HG03521 (cell line): ENCODE data around the gene CLBA1.

Experiments used
- ATAC-seq: cut with Tn5 transposase; IDR thresholded peaks from one replicate; pipeline ENCODE4 v1.9.1; 2021; ENCODE audit warnings: mild to moderate bottlenecking, moderate library complexity; ENCODE audit not compliant: unreplicated experiment

The CLBA1 gene

DNA sequence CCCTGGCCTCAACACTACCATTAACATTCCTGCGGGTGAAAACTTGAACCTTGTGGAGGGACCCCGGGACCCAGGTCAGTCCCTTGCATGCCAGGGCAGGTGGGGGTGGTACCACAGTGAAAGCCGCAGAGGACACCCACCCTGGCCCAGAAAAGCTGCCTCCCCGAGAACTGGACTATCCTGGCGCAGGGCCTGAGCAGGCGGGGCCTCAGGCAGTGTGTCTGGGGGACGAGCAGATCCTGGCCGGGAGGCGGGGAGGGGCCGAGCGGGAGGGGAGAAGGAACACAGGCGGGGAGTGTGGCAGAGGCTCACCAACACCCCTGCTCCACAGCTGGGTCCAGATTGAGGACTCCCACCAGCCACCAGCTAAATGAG, 17.4 kb upstream of the CLBA1 start:
- no peak for ATAC-seq

GRCh38 chr14:104968541-104969401, 16.8 kb upstream of the CLBA1 start:
- no peak for ATAC-seq

DNA sequence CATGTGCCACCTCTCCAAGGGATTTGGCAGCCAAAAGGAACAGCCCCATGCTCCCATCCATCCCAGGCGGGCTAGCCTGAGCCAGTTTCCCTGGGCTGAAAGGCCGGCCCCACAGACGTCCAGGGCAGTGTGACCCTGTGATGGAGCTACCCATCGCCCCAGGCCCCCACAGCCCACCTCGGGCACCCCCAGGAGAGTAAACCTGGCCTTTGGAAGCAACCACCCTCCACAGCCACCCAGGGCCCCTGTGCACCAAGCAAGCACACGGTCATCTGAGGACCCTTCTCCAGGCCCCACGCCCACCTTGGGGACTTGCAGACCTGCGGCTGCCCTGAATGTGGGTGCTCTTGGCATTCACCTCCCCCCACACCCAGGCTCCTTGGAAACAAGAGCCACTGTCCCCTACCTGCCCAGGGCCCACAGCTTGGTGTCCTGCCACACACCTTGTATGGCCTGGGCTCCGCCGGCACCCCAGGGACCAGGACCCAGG, 15.8 kb upstream of the CLBA1 start:
- ATAC-seq: no peak

DNA sequence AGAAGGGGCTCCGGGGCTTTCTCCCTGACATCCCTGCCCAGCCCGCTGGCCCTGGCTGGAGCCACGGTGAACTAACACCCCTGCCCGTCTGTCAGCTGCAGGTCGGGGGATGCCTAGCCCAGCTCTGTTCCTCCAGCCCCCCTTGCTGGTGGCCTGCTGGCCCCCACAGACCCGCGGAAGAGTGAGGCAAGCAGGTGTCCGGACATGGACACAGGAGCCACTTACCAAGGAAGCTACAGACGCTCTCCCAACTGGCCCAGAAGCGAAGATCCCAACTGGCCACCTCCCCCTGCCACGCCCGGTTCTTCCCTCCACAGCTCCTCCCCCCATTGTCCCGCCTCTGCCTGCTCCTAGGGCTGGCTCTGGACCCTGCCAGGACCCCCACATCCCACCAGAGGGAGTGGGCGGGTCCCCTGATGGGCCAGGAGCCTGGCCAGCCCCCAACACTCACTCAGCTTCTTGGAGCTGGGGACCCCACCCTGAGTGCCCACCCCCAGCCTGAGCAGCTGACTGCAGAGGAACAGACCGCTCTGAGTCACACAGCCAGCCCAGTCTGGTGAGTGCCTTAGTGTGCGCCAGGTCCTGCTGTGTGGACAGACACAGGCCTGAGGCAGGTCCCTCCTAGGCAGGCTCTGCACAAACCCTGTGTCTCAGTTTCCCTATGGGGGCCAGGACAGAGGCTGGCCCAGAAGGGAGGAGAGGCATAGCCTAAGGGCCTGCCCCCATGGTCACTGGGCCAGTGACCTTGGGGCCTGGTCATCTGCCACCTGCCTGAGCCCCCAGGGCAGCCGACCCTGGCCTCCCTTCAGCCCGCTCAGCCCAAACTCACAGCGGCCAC, 15.1 kb upstream of the CLBA1 start:
- ATAC-seq: no peak

DNA sequence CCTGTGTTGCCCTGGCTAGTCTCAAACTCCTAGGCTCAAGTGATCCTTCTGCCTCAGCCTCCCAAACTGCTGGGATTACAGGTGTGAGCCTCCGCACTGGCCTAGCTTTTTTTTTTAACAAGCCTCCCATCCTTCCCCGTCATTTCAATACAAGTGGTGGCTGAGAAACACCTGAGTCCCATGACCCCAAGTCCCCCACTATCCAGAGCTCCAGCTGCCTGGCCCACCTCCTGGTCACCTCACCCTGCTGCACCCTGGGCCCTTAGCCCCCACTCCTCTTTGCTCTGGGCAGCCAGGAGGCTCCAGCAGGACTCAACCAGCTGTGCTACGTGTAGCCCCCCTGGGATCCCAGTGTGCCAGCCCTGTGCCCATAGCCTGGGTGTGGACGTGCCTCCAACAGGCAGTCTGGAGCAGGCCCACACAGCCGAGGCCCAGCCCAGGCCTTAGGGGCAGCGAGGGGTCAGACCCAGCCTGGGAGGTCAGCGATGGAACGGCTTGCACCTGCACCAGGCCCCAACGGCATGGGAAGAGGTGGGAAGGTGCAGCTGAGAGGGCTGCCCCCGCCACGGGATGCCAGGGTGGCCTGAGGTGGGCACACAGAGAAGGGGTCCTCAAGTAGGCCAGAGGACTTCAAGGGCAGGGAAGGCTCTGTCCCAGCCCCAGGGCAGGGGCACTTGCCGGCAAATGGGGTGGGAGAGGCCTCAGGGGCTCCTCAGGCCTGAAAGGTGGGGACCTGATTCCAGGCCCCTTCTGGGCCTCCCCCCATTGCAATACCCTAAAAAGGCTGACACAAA, 13.9 kb upstream of the CLBA1 start:
- no peak for ATAC-seq

- no peak for ATAC-seq
These were observed 13.1 kb upstream of the CLBA1 start for GRCh38 chr14:104972301-104973134.

DNA sequence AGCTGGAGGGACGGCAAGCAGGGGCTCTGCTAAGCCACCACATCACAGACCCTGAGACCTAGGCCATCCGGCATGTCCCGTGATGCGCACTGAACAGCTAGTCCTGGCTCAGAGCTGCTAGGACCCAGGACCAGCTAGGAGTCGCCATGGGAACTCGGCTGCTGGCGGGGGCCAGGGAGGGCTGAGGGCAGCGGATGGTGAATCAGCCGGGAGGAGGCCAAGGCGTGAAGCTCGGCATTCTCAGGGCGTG, 12.5 kb upstream of the CLBA1 start:
- ATAC-seq: no peak

DNA sequence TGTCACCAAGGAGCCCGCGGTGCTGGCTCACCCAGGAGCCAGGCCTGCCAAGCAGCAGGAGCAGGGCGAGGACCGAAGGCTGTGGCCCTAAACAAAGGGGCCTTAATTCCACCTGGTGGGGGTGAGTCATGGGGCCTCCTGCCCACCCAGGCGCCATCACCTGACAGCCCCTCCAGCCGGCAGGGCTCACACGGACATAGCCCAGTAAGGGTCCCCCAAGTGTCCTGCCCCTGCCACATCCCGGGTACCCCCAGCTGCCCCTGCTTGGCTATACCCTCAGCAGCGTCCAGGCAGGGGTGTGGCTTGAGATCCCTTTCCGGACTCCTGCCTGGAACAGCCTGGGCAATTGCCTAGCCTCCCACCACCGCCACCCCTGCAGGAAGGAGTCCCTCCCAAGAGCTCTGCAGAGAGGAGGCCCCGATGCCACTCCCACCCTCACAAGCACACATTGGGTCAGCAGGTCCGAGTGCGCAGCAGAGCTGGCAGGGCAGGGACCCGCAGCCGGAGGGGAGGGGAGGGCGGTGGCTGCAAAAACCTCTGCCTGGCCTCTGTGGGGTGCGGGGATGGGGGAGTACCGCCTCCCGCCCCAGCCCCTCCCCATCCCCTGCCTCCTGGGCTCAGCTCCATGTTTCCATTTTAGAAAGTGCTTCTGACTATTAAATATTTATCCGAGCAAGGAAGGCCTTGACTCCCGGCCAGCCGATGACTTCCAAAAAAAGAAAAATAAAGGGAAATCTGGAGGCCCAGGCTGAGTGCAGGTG, 12.0 kb upstream of the CLBA1 start:
- no peak for ATAC-seq

DNA sequence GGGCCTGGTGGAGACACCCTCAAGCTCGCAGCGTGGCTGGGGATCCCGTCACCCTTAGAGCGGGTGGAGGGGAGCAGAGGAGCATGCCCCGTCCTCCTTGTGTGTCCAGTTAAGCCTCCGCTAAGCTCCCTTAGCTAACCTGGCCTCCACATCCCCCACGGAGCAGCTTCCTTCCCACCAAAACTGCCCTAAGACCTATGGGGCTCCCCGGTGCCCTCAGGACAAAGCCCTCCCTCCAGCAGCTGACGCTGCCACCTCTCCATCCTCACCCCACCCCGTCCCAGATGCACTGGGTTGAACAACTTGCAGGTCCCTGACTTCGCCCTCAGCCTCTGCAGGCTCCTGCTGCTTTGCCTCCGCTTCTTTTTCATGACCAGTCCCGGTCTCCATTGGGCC, 11.4 kb upstream of the CLBA1 start:
- no peak for ATAC-seq

GRCh38 chr14:104974665-104975390, 10.8 kb upstream of the CLBA1 start:
- no peak for ATAC-seq

DNA sequence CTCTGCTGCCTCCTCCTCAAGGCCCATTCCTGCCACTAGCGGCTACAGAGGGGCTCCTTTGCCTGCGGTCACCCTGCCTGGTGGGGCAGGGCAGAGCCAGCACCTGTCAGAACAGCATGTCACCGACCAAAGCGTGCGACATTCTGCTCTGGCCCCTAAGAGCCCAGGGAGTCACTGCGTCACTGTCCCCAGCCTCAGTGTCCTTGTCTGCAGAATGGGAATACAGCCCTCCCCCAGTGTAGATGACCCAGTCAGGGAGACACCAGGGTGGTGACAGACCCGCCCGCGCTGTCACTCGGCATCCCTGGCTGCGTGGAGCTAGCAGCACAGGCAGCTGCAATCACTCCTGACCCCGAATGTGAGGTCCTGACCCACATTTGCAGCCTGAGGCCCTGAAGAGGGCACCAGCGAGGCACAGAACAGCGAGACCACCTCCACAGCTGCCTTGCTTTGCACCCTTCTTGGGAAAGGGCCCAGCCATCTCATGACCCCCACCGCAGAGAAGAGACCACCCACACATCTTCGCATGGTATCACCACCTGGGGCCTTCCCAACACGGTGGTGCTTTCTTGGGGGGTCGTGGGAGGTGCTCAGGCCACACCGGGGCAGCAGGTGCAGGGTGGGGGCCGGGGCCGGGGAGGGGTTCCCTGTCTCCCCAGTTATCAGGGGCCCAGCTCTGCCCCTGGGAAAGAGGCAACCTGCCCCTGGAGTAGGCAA, 9.9 kb upstream of the CLBA1 start:
- ATAC-seq: no peak

DNA sequence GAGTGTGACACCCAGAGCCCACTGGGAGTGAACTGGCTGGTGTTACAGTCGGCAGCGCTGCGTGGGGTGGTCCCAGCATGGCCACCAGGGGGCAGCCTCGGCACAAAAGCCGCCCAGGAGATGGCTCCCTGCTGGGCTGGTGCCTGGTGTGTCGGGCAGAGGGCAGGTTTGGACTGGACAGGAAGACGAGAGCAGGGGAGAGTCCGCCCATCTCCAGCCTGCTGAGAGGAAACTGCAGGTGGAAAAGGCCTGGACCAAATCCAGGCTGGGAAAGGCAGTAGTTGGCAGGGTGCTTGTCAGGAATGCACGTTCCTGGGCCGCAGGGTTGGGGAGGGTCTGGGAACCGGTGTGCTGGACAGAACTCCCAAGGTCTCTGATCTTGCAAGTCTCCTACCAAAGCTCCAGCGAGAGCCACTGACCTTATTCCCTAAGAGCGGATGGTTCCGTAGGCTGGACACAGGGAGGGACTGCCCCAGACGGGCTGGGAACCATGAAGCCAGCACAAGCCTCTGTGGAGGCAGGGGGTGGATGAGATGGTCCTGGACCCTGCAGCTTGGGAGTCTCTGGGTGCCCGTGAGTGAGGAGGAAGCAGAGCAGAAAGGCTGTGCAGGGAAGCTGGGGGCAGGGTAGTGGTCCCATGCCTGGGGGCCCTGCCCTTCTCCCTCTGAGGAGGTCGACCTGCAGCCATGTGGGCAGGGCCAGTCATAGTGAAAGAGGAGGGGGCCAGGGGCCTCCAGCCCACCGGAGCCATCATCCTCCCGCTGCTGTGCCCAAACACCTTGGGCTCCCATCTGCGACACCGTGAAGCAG, 9.2 kb upstream of the CLBA1 start:
- ATAC-seq: no peak

DNA sequence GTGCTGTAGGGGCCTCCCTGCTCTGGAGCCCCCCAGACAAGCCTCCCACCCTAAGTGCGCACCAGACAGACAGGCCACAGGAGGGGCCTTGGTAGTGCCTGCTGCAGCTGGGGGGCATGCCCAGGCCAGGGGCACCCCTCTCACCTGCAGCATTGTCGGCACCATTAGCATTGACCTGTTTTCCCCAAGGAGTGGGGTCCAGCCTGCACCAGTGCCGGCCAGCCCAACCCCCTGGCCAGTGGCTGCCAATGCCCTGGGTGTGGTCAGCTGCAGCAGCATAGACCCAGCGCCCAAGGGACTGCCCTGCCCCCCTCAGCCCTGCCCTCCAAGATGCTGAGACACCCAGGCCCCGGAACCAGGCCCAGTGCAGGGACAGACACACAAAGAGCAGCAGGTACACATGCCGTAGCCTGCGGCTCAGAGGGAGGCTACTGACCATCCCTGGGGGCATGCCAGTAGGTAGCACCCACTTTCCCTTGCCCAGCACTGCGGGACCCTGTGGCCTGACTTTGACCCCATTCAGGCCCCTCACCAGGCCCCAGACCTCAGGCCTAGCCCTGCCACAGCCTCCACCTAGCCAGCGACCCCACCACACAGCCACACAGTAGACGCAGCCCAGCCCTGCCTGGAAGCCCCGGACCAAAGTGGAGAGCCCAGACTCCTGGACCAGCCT, 8.4 kb upstream of the CLBA1 start:
- no peak for ATAC-seq

GRCh38 chr14:104977681-104978653, 7.6 kb upstream of the CLBA1 start, which contains the start of gene AHNAK2:
Gene AHNAK2, minus strand, starts transcription at chr14:104978374. Its CDS starts 137 bp downstream, at chr14:104978237.
- no peak for ATAC-seq

DNA sequence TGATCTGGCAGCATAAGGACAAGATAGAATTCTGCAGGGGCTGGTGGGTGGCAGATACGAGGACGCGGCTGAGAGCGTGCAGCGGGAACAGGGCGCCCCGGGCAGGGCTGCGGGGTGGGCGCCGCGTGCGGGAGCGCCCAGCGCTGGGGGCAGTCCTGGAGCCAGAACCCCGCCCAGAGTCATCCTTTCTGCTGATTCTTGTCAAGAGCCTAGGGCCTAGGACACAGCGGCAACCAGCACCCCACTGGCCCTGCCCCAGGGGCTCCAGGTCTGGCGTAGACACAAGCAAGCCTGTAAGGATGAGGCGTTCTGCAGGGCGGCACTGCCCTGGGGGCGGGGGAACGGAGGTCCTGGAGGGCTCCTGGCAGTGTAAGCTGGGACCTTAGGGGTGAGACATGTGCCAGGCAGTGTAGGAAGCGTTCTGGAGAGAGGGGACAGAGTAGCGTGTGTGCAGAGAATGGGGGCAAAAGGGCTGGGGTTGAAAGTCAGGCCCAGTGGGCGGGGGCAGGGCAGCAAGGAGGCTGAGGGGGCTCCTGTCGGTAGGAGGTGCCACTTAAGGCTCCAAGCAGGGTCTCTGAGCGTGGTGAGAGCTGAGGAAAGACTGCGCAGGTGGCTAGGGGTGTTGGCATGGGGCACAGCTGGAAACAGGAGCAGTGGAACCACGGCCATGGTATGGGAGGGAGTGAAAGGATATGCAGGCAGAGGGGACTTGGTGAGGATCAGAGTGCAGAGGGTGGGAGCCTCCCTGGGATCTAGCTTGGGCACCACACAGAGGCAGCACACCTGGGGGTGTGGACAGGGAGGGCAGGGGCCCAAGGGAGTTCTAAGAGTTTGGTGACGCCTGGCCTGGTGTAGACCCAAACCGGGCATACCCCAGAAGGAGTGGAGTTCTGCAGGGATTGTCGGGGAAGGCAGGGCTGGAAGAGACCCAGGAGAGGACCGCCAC, 6.6 kb upstream of the CLBA1 start:
- no peak for ATAC-seq
